ENCODE data around the gene RFPL3.
"Not testable (repeated sequence)": the region's sequence is repeated elsewhere in the genome, so short reads cannot be mapped to it uniquely, and the experiment has no call there.

The RFPL3 gene

GRCh38 chr22:32354360-32355351 lies 3.0 kb upstream of the RFPL3 start:
- DNase-seq = no peak

- DNase-seq = no peak
Measured at GRCh38 chr22:32355760-32356159, 1.9 kb upstream of the RFPL3 start.

GRCh38 chr22:32360096-32360495 lies 2.4 kb downstream of the RFPL3 start:
- DNase-seq = not testable (repeated sequence)

- no peak for DNase-seq
Measured at GRCh38 chr22:32361257-32361656, 3.6 kb downstream of the RFPL3 start.

- no peak for DNase-seq
Measured at GRCh38 chr22:32364210-32364609, 6.5 kb downstream of the RFPL3 start.

- DNase-seq = no peak
Measured at GRCh38 chr22:32375678-32376450, 18.2 kb downstream of the RFPL3 start.

- DNase-seq = no peak
Measured at GRCh38 chr22:32376681-32377080, 19.0 kb downstream of the RFPL3 start.

- no peak for DNase-seq
Measured at GRCh38 chr22:32378707-32379272, 21.1 kb downstream of the RFPL3 start.

- DNase-seq = no peak
Measured at GRCh38 chr22:32380991-32381390, 23.3 kb downstream of the RFPL3 start.

- no peak for DNase-seq
Measured at GRCh38 chr22:32385681-32386080, 28.0 kb downstream of the RFPL3 start.

- no peak for DNase-seq
Measured at GRCh38 chr22:32389685-32390084, 32.0 kb downstream of the RFPL3 start.

GRCh38 chr22:32395107-32395506 lies 37.4 kb downstream of the RFPL3 start:
- DNase-seq = no peak

- DNase-seq = no peak
Measured at GRCh38 chr22:32396255-32396654, 38.6 kb downstream of the RFPL3 start.

GRCh38 chr22:32396746-32397145 lies 39.1 kb downstream of the RFPL3 start:
- no peak for DNase-seq

- DNase-seq = no peak
Measured at GRCh38 chr22:32401486-32401885, 43.8 kb downstream of the RFPL3 start.

- DNase-seq = no peak
Measured at GRCh38 chr22:32404021-32404420, 46.4 kb downstream of the RFPL3 start.

- DNase-seq = no peak
Measured at GRCh38 chr22:32407312-32407711, 49.6 kb downstream of the RFPL3 start.

- no peak for DNase-seq
Measured at GRCh38 chr22:32407936-32408335, 50.3 kb downstream of the RFPL3 start.

- no peak for DNase-seq
Measured at GRCh38 chr22:32409977-32410376, 52.3 kb downstream of the RFPL3 start.

- no peak for DNase-seq
Measured at GRCh38 chr22:32410459-32410858, 52.8 kb downstream of the RFPL3 start.

All from activated CD4-positive, alpha-beta T cell treated with anti-CD3 and anti-CD28 coated beads for 4 hours (primary cell).